Raji (cell line): ENCODE results near the gene ARPC2.

ENCODE experiments used
- POLR2A ChIP-seq: IDR thresholded peaks from 2 replicates; pipeline ENCODE4 v1.6.1; 2011; ENCODE audit warnings: low read depth, low read length, control low read depth; ENCODE audit not compliant: insufficient read depth

The ARPC2 gene

GRCh38 chr2:218270721-218271486 is 53.9 kb downstream of the ARPC2 start:
- no peak for TF ChIP-seq POLR2A

- no peak for TF ChIP-seq POLR2A
Observed at GRCh38 chr2:218271487-218271797, 54.5 kb downstream of the ARPC2 start.

GRCh38 chr2:218271865-218272530 is 55.0 kb downstream of the ARPC2 start:
- no peak for TF ChIP-seq POLR2A

- TF ChIP-seq POLR2A: 0 out of 2 replicates have a peak, but pooled peaks have one; percentile 17
Observed at GRCh38 chr2:218272531-218273212, 55.7 kb downstream of the ARPC2 start.

GRCh38 chr2:218273908-218274249 is 56.9 kb downstream of the ARPC2 start:
- no peak for TF ChIP-seq POLR2A

GRCh38 chr2:218274586-218274985 is 57.6 kb downstream of the ARPC2 start:
- TF ChIP-seq POLR2A: no peak

GRCh38 chr2:218275371-218276072 is 58.5 kb downstream of the ARPC2 start:
- no peak for TF ChIP-seq POLR2A

- no peak for TF ChIP-seq POLR2A
Observed at GRCh38 chr2:218276986-218277755, 60.2 kb downstream of the ARPC2 start.

- TF ChIP-seq POLR2A: no peak
Observed at GRCh38 chr2:218277921-218278320, 60.9 kb downstream of the ARPC2 start.

- no peak for TF ChIP-seq POLR2A
Observed at GRCh38 chr2:218278531-218279360, 61.8 kb downstream of the ARPC2 start.

GRCh38 chr2:218280260-218280870 is 63.4 kb downstream of the ARPC2 start:
- TF ChIP-seq POLR2A: no peak

- TF ChIP-seq POLR2A: no peak
Observed at GRCh38 chr2:218281449-218281848, 64.5 kb downstream of the ARPC2 start.

GRCh38 chr2:218282173-218282991 is 65.4 kb downstream of the ARPC2 start:
- TF ChIP-seq POLR2A: no peak
